HEK293 (cell line): Measurements from ENCODE around the gene ATOSA.

Experiments
- CTCF ChIA-PET: fragments of 350-600 bp; formaldehyde crosslinking; extraction: SDS; loops from one replicate; lab custom pipeline; 2021; ENCODE audit warnings: antibody characterized with exemption; lab: Yijun Ruan, JAX
- POLR2A ChIA-PET: fragments of 300-600 bp; formaldehyde crosslinking; extraction: SDS; loops from one replicate; lab custom pipeline; 2020; ENCODE audit warnings: antibody characterized with exemption, inconsistent platforms; lab: Yijun Ruan, JAX
- H3K27ac ChIP-seq: fragments of 200-500 bp; sonication (Bioruptor generic); 2 replicates; pipeline ENCODE4 v1.5.1; 2014; ENCODE audit warnings: low read depth, low read length, control low read depth, inconsistent platforms; ENCODE audit errors: extremely low read depth
- H3K36me3 ChIP-seq, 2 experiments: fragments of 200-500 bp in 1 of 2; sonication (Bioruptor generic) in 1 of 2; 1 replicate in 1 of 2; 2 replicates in 1 of 2; pipeline ENCODE4 v1.5.1; 2014 to 2017; ENCODE audit warnings: inconsistent platforms in 2 of 2, low read length in 2 of 2; ENCODE audit not compliant: control insufficient read depth in 2 of 2, insufficient read depth in 1 of 2
- H3K4me1 ChIP-seq: fragments of 200-500 bp; sonication (Bioruptor generic); 2 replicates; pipeline ENCODE4 v1.5.1; 2014; ENCODE audit warnings: mild to moderate bottlenecking, low read length, inconsistent platforms; ENCODE audit not compliant: control insufficient read depth, insufficient read depth
- H3K4me3 ChIP-seq: 2 replicates; pipeline ENCODE4 v1.5.1; 2011; ENCODE audit warnings: low read depth, mild to moderate bottlenecking, control low read depth, low read length, moderate library complexity
- H3K9me3 ChIP-seq: fragments of 200-500 bp; sonication (Bioruptor generic); 2 replicates; pipeline ENCODE4 v1.5.1; 2014; ENCODE audit warnings: low read depth, low read length, inconsistent platforms; ENCODE audit not compliant: control insufficient read depth, insufficient read depth
- GLIS1 ChIP-seq: fragments of 450-650 bp; formaldehyde crosslinking; IDR thresholded peaks from 2 replicates; pipeline ENCODE4 v1.5.1; 2016; ENCODE audit warnings: missing biosample characterization, missing genetic modification characterization
- OSR2 ChIP-seq: fragments of 450-650 bp; formaldehyde crosslinking; IDR thresholded peaks from 2 replicates; pipeline ENCODE4 v1.5.1; 2016; ENCODE audit warnings: missing biosample characterization, missing genetic modification characterization
- SALL2 ChIP-seq: fragments of 450-650 bp; formaldehyde crosslinking; IDR thresholded peaks from 2 replicates; pipeline ENCODE4 v1.5.0; 2017; ENCODE audit warnings: missing biosample characterization, mild to moderate bottlenecking, missing genetic modification characterization, borderline replicate concordance
- ZBTB20 ChIP-seq: fragments of 450-650 bp; formaldehyde crosslinking; IDR thresholded peaks from 2 replicates; pipeline ENCODE4 v1.5.1; 2016; ENCODE audit warnings: missing biosample characterization, missing genetic modification characterization
- ZBTB49 ChIP-seq: fragments of 450-650 bp; formaldehyde crosslinking; IDR thresholded peaks from 2 replicates; pipeline ENCODE4 v1.5.1; 2016; ENCODE audit warnings: missing biosample characterization, missing genetic modification characterization, low read depth
- ZFP37 ChIP-seq: fragments of 450-650 bp; formaldehyde crosslinking; IDR thresholded peaks from 2 replicates; pipeline ENCODE4 v1.5.1; 2016; ENCODE audit warnings: missing biosample characterization, missing genetic modification characterization
- ZIC2 ChIP-seq: fragments of 450-650 bp; formaldehyde crosslinking; IDR thresholded peaks from 2 replicates; pipeline ENCODE4 v1.5.1; 2016; ENCODE audit warnings: missing biosample characterization, missing genetic modification characterization
- ZNF121 ChIP-seq: fragments of 450-650 bp; formaldehyde crosslinking; IDR thresholded peaks from 2 replicates; pipeline ENCODE4 v1.5.1; 2016; ENCODE audit warnings: missing biosample characterization, missing genetic modification characterization
- ZNF2 ChIP-seq: fragments of 450-650 bp; formaldehyde crosslinking; IDR thresholded peaks from 2 replicates; pipeline ENCODE4 v1.5.1; 2016; ENCODE audit warnings: missing biosample characterization, missing genetic modification characterization
- ZNF274 ChIP-seq, 2 experiments: fragments of 200-500 bp in 1 of 2; fragments of 450-650 bp in 1 of 2; sonication (Bioruptor generic) in 1 of 2; formaldehyde crosslinking in 1 of 2; IDR thresholded peaks; 2 replicates each; pipeline versions ENCODE4 v1.5.1 to v1.6.1; 2014 to 2016; ENCODE audit warnings: borderline replicate concordance in 1 of 2, inconsistent platforms in 1 of 2, low read length in 1 of 2, missing biosample characterization in 1 of 2, missing genetic modification characterization in 1 of 2
- ZNF561 ChIP-seq: fragments of 450-650 bp; IDR thresholded peaks from 2 replicates; pipeline ENCODE4 v1.5.1; 2018; ENCODE audit warnings: missing biosample characterization, missing genetic modification characterization, borderline replicate concordance
- ZNF610 ChIP-seq: fragments of 450-650 bp; formaldehyde crosslinking; IDR thresholded peaks from 2 replicates; pipeline ENCODE4 v1.5.1; 2016; ENCODE audit warnings: missing biosample characterization, missing genetic modification characterization, borderline replicate concordance
- ZNF791 ChIP-seq: fragments of 450-650 bp; formaldehyde crosslinking; IDR thresholded peaks from 2 replicates; pipeline ENCODE4 v1.5.1; 2016; ENCODE audit warnings: missing biosample characterization, missing genetic modification characterization
- ZNF792 ChIP-seq: fragments of 450-650 bp; formaldehyde crosslinking; IDR thresholded peaks from 2 replicates; pipeline ENCODE4 v1.5.1; 2016; ENCODE audit warnings: missing biosample characterization, missing genetic modification characterization
- ZXDB ChIP-seq: fragments of 450-650 bp; formaldehyde crosslinking; IDR thresholded peaks from 2 replicates; pipeline ENCODE4 v1.5.1; 2016; ENCODE audit warnings: missing biosample characterization, missing genetic modification characterization
- TF ChIP-seq, protein P1 (sequence below): fragments of 450-650 bp; formaldehyde crosslinking; IDR thresholded peaks from 2 replicates; pipeline ENCODE4 v1.5.1; 2017; ENCODE audit warnings: missing biosample characterization, missing genetic modification characterization
- TF ChIP-seq, protein P2 (sequence below): fragments of 450-650 bp; formaldehyde crosslinking; IDR thresholded peaks from 2 replicates; pipeline ENCODE4 v1.5.1; 2017; ENCODE audit warnings: missing biosample characterization, missing genetic modification characterization
- TF ChIP-seq, protein P3 (sequence below): fragments of 450-650 bp; formaldehyde crosslinking; IDR thresholded peaks from 2 replicates; pipeline ENCODE4 v1.5.1; 2016; ENCODE audit warnings: missing biosample characterization, missing genetic modification characterization

ATOSA gene

GRCh38 chr15:52699457-52699856 lies 20.3 kb upstream of the ATOSA start:
- no peaks in the 10 kb centered on the region for H3K9me3 ChIP-seq
- CTCF ChIA-PET: no interaction called here
- no peak overlapping the region for H3K4me3 ChIP-seq
- H3K36me3 ChIP-seq: no peaks in the 10 kb centered on the region
- no peak overlapping the region; the same call in 1 of the 2 replicates for H3K27ac ChIP-seq
- POLR2A ChIA-PET: no interaction called here
- TF ChIP-seq ZBTB20 (0 out of 2 replicates have a peak, but pooled peaks have one; percentile 20), ZFP37 (no peak), ZBTB49 (tag by site-specific recombination) (no peak), ZXDB (tag by site-specific recombination) (peak; percentile 47; the same call in 1 of the 2 replicates), SALL2 (no peak), ZNF610 (0 out of 2 replicates have a peak, but pooled peaks have one; percentile 29), GLIS1 (tag by site-specific recombination) (peak; percentile 90), ZNF121 (tag by site-specific recombination) (no peak), OSR2 (tag by site-specific recombination) (0 out of 2 replicates have a peak, but pooled peaks have one; percentile 17), ZIC2 (peak; percentile 81)
- TF ChIP-seq, protein P1, sequence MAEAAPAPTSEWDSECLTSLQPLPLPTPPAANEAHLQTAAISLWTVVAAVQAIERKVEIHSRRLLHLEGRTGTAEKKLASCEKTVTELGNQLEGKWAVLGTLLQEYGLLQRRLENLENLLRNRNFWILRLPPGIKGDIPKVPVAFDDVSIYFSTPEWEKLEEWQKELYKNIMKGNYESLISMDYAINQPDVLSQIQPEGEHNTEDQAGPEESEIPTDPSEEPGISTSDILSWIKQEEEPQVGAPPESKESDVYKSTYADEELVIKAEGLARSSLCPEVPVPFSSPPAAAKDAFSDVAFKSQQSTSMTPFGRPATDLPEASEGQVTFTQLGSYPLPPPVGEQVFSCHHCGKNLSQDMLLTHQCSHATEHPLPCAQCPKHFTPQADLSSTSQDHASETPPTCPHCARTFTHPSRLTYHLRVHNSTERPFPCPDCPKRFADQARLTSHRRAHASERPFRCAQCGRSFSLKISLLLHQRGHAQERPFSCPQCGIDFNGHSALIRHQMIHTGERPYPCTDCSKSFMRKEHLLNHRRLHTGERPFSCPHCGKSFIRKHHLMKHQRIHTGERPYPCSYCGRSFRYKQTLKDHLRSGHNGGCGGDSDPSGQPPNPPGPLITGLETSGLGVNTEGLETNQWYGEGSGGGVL (tag by site-specific recombination): peak; percentile 50; the same call in 1 of the 2 replicates
- TF ChIP-seq, protein P2, sequence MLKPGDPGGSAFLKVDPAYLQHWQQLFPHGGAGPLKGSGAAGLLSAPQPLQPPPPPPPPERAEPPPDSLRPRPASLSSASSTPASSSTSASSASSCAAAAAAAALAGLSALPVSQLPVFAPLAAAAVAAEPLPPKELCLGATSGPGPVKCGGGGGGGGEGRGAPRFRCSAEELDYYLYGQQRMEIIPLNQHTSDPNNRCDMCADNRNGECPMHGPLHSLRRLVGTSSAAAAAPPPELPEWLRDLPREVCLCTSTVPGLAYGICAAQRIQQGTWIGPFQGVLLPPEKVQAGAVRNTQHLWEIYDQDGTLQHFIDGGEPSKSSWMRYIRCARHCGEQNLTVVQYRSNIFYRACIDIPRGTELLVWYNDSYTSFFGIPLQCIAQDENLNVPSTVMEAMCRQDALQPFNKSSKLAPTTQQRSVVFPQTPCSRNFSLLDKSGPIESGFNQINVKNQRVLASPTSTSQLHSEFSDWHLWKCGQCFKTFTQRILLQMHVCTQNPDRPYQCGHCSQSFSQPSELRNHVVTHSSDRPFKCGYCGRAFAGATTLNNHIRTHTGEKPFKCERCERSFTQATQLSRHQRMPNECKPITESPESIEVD: peak; percentile 50
- TF ChIP-seq, protein P3, sequence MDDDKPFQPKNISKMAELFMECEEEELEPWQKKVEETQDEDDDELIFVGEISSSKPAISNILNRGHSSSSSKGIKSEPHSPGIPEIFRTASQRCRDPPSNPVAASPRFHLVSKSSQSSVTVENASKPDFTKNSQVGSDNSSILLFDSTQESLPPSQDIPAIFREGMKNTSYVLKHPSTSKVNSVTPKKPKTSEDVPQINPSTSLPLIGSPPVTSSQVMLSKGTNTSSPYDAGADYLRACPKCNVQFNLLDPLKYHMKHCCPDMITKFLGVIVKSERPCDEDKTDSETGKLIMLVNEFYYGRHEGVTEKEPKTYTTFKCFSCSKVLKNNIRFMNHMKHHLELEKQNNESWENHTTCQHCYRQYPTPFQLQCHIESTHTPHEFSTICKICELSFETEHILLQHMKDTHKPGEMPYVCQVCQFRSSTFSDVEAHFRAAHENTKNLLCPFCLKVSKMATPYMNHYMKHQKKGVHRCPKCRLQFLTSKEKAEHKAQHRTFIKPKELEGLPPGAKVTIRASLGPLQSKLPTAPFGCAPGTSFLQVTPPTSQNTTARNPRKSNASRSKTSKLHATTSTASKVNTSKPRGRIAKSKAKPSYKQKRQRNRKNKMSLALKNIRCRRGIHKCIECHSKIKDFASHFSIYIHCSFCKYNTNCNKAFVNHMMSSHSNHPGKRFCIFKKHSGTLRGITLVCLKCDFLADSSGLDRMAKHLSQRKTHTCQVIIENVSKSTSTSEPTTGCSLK: no peak
- H3K4me1 ChIP-seq: peaks cover 10% of the 10 kb centered on the region

- H3K36me3 ChIP-seq: no peaks in the 10 kb centered on the region
- H3K9me3 ChIP-seq: no peaks in the 10 kb centered on the region
- CTCF ChIA-PET: no interaction called here
- TF ChIP-seq ZNF561 (tag by site-specific recombination): no peak
- H3K4me1 ChIP-seq: peaks cover 10% of the 10 kb centered on the region
- no peak overlapping the region for H3K4me3 ChIP-seq
- H3K27ac ChIP-seq: no peak overlapping the region
- POLR2A ChIA-PET: no interaction called here
Measured at GRCh38 chr15:52698514-52698913, 19.3 kb upstream of the ATOSA start.

DNA sequence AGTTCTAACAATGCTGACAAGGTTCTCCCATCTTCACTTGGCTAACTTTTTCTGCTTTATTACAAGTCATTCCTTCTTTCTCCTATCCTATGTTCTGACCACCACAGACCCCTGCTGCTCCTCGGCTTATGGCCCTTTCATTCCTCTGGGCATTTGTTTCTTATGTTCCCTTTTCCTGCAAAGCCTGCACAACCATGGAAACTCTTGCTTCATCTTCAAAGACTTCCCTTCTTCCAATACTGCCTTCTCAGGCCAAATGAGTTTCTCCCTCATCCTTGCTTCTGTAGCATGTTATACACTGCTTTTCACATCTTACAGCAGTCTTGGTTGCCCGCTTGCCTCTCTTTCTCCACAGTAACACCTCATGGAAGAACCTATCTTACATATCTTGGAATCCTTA lies 17.9 kb upstream of the ATOSA start:
- Histone ChIP-seq H3K9me3 (no peaks in the 10 kb centered on the region), H3K36me3 (no peaks in the 10 kb centered on the region), H3K4me1 (peaks cover 10% of the 10 kb centered on the region), H3K4me3 (no peak overlapping the region), H3K27ac (no peak overlapping the region)
- TF ChIP-seq ZNF274 (IDR thresholded peaks at IDR 0.05; ENCODE audit: low read length): no peak
- no peak for TF ChIP-seq ZNF274 (tag by site-specific recombination; IDR thresholded peaks at IDR 0.05; ENCODE audit: borderline replicate concordance)
- TF ChIP-seq ZNF791 (tag by site-specific recombination): no peak
- TF ChIP-seq ZNF792: no peak
- no peak for TF ChIP-seq ZNF2 (tag by site-specific recombination)
- POLR2A ChIA-PET: interaction anchor here (0.7 kb wide), 1 partner anchor 1322 kb away, joined by 4 read pairs; no protein-coding TSS in a partner anchor
- CTCF ChIA-PET: no interaction called here
